Measurements from ENCODE around the gene FAM227B.
"Not testable (repeated sequence)": the region's sequence is repeated elsewhere in the genome, so short reads cannot be mapped to it uniquely, and the experiment has no call there.

FAM227B gene

DNA sequence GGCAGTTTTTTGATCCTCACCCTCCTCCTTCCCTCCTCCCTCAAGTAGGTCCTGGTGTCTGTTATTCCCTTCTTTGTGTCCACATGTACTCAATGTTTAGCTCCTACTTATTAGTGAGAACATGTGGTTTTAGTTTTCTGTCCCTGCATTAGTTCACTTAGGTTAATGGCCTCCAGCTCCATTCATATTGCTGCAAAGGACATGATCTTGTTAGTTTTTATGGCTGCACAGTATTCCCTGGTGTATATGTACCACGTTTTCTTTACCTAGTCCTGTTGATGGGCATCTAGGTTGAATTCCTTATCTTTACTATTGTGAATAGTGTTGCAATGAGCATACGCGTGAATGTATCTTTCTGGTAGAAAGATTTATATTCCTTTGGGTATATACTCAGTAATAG, 259.2 kb downstream of the FAM227B start:
- DNase-seq, result no peak

DNA sequence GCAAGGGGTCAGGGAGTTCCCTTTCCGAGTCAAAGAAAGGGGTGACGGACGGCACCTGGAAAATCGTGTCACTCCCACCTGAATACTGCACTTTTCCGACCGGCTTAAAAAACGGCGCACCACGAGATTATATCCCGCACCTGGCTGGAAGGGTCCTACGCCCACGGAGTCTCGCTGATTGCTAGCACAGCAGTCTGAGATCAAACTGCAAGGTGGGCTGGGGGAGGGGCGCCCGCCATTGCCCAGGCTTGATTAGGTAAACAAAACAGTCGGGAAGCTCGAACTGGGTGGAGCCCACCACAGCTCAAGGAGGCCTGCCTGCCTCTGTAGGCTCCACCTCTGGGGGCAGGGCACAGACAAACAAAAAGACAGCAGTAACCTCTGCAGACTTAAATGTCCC, 266.2 kb downstream of the FAM227B start:
- DNase-seq, result not testable (repeated sequence)

DNA sequence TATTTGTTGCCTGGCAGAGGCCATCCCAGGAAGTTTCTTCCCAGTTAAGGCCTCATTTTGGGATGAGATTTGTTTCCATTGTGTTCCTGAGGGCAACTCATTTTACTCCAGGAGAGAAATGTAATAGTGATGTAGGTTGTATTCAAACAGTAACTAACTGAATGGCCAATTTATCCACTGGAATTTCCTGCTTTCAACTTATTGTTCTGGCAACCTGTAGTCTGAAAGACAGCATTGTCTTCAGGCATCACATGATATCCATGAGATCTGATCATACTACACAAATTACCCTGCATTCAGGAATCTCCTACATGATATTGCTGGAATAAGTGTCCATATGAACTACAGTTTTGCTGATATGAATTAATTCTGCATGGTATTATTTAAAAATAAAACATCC, 277.1 kb downstream of the FAM227B start:
- no peak for DNase-seq

DNA sequence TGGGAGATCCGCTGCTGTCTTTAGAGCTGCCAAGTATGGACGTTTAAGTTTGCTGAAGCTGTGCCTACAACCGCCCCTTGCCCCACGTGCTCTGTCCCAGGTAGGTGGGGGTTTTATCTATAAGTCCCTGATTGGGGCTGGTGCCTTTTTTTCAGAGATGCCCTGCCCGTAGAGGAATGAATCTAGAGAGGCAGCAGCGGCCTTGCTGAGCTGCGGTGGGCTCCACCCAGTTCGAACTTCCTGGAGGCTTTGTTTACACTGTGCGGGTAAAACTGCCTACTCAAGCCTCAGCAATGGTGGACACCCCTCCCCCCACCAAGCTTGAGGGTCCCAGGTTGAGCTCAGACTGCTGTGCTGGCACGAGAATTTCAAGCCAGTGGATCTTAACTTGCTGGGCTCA, 281.0 kb downstream of the FAM227B start:
- DNase-seq, result no peak

DNA sequence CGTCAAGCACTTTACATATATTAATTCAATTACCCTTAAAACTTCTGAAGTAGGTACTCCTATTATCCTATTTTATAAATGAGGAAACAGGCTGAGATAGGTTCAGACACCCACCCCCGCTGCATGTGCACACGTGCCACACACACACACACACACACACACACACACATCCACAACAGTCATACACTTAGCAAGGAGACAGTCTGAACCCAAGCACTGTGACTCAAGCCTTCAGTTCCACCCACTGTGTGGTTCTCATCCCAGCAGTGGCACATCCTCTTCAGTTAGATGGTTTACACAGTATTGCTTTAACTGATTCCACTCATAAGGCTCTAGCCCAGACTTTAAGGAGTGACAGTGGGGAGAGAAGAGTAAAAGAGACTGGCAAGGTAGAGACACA, 288.7 kb downstream of the FAM227B start:
- no peak for DNase-seq

DNA sequence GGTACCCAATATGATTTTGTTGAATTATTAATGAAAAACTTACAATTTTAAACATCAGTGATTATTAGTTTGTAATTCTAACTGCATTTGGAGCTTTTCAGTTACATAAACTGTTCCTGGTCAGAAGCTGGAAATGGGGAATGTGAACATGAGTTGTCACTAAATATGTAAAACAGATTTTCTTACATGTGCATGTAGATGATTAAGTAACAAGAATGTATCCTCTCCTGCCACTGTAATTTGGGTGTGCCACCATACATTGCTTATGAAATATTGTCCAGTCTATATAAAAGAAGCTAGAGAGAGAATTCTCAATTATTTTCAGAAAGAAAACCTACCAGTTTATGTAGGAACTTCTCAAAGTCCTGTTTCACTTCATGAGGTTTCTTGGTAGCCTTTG, 289.2 kb downstream of the FAM227B start:
- DNase-seq, result no peak

DNA sequence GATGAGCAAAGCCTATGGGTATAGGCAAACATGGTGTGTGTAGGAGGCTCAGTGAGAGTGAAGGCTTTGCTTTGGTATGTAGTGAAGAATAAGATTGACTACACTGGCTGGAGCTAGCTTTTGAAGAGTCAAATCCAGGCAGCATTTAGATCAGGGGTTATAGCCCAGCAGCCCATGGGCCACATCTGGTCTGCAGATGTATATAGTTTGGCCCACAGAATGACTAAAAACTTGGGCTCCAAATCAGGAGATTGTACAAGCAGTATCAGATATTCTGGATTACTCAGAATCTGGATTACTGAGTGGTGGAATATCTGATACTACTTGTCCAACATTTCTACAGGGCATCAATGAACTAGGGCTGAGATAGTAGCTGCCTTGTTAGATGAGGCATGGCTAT, 290.5 kb downstream of the FAM227B start:
- DNase-seq, result no peak

GRCh38 chr15:49328941-49329340, 291.7 kb downstream of the FAM227B start:
- DNase-seq, result no peak

DNA sequence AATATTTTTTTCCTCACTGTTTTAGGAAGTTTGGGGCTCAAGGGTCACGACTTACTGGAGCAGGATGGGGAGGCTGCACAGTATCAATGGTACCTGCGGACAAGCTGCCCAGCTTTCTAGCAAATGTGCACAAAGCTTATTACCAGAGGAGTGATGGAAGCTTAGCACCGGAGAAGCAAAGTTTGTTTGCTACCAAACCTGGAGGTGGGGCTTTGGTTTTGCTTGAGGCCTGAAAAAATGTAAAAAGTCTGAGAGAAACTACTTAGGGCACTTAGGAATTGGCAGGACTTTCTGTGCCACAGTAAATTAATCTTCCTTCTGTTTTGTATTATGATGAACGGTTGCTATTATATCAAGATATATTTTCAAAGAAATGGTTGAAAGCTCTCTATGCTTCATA, 292.7 kb downstream of the FAM227B start:
- no peak for DNase-seq

DNA sequence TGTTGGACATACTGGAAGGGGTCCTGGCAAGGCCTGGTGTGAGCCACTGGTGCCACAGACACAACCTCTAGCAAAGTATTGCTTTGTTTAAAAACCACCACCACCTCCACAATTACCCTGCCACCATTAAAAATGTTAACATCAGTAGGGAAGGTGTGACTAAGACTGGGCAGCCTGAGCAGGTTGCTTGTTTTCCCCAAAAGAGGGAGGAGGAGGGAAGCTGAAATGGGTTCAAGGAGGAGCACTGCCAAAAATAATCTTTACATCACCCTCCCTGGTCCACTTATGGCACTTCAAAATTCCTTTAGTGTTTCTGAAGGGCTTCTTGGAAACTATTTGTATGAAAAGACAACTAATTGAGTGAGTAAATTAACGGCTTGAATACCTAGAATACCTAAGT, 297.4 kb downstream of the FAM227B start:
- DNase-seq, result no peak

DNA sequence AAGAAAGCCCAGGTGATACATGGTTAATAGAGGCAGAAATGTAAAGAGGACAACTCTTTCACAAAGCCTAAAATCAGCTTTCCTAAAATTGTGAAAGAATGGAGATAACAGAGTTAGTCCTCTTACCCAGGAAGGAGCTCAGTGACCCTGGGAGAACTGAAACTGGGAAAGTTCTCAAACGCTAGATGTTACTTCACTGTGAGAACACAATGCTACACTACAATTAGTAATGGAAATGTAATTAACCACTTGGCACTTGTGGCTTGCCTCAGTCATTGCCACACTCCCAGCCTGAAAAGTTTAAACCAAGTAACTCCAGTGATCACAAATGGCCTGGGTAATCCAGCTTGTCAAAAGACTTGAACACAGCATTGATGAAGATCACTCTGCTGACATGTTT, 300.3 kb downstream of the FAM227B start:
- no peak for DNase-seq

GRCh38 chr15:49315391-49315823, 305.2 kb downstream of the FAM227B start:
- no peak for DNase-seq

GRCh38 chr15:49314716-49315115, 305.9 kb downstream of the FAM227B start:
- no peak for DNase-seq

GRCh38 chr15:49313650-49314049, 307.0 kb downstream of the FAM227B start:
- no peak for DNase-seq

DNA sequence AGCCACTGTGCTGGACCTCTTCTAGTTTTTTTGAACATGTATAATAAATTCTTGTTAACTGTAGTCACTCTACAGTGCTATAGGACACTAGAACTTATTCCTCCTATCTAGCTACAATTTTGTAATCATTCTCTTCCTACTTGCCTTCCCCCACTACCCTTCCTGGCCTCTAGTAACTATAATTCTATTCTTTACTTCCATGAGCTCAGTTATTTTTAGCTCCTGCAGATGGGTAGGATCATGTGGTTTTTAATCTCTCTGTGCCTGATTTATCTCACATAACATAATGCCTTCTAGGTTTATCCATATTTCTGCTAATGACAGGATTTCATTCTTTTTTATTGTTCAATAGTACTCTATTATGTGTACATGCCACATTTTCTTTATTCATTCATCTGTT, 310.7 kb downstream of the FAM227B start:
- DNase-seq, result no peak

DNA sequence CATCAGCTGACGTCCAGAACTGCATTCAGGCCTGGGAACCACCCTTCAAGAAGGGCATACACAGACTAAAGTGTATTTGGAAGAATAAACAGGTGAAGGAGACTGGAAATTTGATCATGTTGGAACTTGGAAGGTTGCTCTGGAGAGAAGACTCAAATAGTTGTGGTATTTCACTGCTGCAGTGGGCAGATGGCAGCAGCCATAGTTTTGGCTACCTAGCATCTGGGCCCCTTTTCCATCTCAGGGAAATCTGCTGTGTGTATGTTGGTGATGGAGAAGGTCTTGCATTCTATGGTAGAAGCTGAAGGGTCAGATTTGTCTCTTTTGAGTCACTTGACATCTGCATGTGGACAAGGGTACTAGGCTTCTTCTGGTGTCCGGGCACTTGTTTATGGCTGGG, 311.9 kb downstream of the FAM227B start:
- no peak for DNase-seq

DNA sequence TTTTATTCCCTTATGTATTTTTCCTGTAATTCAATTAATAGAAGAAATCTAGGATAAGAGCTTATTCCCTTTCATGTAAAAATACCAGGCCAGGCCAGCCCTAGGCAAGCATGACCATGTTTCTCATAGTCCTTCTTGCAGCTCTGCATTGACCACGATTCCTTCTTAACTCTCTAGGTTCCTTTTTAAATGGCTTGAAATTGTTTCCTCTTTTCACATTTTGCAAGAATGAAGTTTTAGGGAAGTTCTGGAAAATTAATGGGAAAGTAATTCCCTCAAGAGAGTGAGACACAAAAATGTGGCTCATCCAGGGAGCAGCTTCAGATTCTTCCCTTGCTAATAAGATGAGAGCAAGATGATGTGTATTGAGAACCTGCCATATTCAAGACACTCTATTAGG, 314.1 kb downstream of the FAM227B start:
- no peak for DNase-seq

DNA sequence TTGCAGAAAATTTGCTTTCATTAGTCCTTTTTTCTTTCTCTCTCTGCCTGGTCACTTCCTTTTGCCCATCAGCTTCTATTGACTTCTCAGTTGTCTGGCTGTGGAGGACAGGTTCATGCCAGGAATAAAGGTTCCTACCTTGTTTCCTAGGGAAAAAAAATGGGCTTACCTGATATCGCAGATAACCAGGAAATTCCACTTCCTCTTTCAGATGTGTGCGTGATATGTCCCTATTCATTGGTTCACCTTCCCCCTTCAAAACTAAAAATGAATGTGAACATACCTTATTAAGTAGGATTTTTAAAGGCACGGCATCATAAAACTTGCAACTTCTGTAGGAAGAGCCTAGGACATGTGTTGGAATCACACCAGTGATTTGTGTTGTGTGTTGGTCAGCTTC, 317.6 kb downstream of the FAM227B start:
- no peak for DNase-seq

GRCh38 chr15:49301562-49301961, 319.1 kb downstream of the FAM227B start:
- DNase-seq, result no peak

DNA sequence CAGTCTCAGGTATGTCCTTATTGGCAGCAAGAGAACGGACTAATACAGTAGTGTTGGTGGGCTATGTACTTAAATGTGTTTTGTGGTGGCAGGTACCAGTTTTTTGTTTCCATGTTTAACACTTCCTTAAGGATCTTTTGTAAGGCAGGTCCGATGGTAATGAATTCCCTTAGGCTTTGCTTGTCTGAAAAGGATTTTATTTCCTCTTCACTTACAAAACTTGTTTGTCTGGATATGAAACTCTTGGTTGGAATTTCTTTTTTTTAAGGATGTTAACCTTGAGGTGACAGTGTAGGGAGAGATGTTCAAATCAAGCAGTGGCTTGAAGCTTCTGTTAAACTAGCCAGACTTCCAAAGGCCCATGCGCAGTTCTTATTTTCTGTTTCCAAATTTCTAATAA, 319.8 kb downstream of the FAM227B start:
- no peak for DNase-seq

DNA sequence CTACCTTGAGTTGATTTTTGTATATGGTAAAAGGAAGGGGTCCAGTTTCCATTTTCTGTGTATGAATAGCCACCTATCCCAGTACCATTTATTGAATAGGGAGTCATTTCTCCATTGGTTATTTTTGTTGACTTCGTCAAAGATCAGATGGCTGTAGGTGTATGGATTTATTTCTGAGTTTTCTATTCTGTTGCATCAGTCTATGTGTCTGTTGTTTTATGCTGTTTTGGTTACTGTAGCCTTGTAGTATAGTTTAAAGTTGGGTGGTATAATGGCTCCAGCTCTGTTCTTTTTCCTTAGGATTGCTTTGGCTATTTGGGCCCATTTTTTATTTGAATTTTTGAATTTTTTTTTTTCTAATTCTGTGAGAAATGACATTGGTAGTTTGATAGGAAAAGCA, 323.0 kb downstream of the FAM227B start:
- no peak for DNase-seq

DNA sequence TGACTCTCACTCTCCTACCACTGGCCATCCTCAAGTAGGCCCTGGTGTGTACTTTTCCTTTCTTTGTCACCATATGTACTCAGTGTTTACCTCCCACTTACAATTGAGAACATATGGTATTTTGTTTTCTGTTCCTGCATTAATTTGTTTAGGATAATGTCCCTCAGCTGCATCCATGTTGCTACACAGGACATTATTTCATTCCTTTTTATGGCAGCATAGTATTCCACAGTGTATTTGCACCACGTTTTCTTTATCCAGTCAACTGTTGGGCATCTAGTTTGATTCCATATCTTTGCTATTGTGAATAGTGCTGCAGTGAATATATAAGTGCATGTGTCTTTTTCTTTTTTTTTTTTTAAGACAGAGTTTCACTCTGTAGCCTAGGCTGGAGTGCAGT, 324.4 kb downstream of the FAM227B start:
- DNase-seq, result no peak

DNA sequence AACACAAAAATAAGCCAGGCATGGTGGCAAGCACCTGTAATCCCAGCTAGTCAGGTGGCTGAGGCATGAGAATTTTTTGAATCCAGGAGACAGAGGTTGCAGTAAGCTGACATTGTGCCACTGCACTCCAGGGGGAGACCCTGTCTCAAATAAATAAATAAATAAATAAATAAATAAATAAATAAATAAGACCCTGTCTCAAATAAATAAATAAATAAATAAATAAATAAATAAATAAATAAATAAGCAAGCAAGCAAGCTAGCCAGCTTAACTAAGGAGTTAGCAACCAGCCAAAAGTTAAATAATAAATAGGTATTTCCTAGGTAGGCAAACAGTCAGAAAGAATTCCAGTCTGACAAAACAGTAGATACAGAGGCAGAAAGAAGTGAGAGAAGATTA, 326.7 kb downstream of the FAM227B start:
- no peak for DNase-seq

DNA sequence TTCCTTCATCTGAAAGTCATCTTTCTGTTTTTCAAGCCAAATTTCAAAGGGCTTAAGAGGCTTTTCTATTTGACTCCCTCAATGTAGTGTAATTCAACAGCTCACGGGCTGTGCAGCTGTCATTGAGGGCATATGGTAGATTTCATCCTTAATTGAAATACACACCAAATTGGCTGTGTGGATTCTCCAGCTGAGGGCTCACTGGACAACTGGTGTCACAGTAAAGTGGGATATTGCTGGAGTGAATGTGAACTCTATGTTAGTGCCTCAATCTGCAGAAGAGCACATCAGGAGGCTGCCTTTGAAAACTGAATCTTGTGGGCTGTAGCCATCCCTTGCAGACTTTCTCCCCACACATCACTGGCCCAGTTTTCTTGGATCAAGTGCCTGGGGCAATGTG, 330.4 kb downstream of the FAM227B start:
- no peak for DNase-seq

- DNase-seq, result no peak
These were observed 332.2 kb downstream of the FAM227B start for GRCh38 chr15:49288391-49288790.

- no peak for DNase-seq
These were observed 333.1 kb downstream of the FAM227B start for GRCh38 chr15:49287481-49287880.
